Activated naive CD4-positive, alpha-beta T cell treated with anti-CD3 and anti-CD28 coated beads, Interleukin-2, amount 10 ng/mL, durations not matched to agents 7 days and 5 days (primary cell): ENCODE results near the gene RELA.
"Not testable (repeated sequence)": the region's sequence is repeated elsewhere in the genome, so short reads cannot be mapped to it uniquely, and the experiment has no call there.

Source experiments
- CTCF ChIA-PET: fragments of 350-600 bp; sonication (Branson Sonifier 250); formaldehyde crosslinking; loops from one replicate; lab custom pipeline; 2021; ENCODE audit warnings: antibody characterized with exemption; lab: Charles Lee
- DNase-seq: peaks from one replicate; pipeline ENCODE4 v3.0.0-alpha.2; 2020
- H3K27ac Mint-ChIP-seq: one replicate; pipeline ENCODE4 v1.8.0; 2021; ENCODE audit warnings: mild to moderate bottlenecking, moderate library complexity, mixed read lengths
- H3K27me3 Mint-ChIP-seq: one replicate; pipeline ENCODE4 v1.8.0; 2021; ENCODE audit warnings: mild to moderate bottlenecking, mixed read lengths
- H3K36me3 Mint-ChIP-seq: one replicate; pipeline ENCODE4 v1.8.0; 2021; ENCODE audit warnings: mixed read lengths
- H3K4me1 Mint-ChIP-seq: one replicate; pipeline ENCODE4 v1.8.0; 2021; ENCODE audit warnings: mixed read lengths
- H3K4me3 Mint-ChIP-seq: one replicate; pipeline ENCODE4 v1.8.0; 2021; ENCODE audit warnings: mild to moderate bottlenecking, moderate library complexity, mixed read lengths
- H3K9me3 Mint-ChIP-seq: one replicate; pipeline ENCODE4 v1.8.0; 2021; ENCODE audit warnings: mixed read lengths

RELA gene

GRCh38 chr11:65648997-65649493 is 13.7 kb downstream of the RELA start:
- no peaks in the 10 kb centered on the region for H3K27me3 Mint-ChIP-seq
- CTCF ChIA-PET, result no interaction called here
- peaks cover 44% of the 10 kb centered on the region for H3K4me1 Mint-ChIP-seq
- DNase-seq, result no peak
- no peak overlapping the region for H3K27ac Mint-ChIP-seq
- H3K36me3 Mint-ChIP-seq, result peaks cover 48% of the 10 kb centered on the region
- H3K4me3 Mint-ChIP-seq, result no peak overlapping the region
- no peaks in the 10 kb centered on the region for H3K9me3 Mint-ChIP-seq

DNA sequence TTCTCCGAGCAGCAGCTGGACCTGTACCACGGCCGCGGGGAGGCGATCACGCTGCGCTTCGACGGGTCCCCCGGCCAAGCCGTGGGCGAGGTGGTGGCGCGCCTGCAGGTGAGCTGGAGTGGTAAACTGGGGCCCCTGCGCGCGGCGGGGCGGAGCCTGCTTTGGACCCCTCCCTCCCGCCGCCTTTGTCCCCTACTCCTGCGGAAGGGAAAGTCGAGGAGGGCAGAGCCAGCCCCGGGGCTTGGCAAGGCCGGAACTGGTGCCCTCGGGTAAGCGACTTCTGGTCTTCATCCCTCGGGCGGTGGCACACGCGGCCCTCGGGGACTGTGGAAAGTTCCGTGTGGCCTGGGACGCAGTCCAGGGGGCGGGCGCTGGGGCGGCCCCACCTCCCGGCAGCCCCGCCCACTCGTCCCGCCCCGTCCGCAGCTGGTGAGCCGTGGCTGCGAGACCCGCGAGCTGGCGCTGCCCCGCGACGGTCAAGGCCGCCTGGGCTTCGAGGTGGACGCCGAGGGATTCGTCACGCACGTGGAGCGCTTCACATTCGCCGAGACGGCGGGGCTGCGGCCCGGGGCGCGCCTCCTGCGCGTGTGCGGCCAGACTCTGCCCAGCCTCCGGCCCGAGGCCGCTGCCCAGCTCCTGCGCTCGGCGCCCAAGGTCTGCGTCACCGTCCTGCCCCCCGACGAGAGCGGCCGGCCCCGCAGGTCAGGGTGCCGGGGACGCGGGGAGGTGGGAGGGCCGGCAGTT is 15.6 kb downstream of the RELA start:
- peaks cover 38% of the 10 kb centered on the region for H3K4me1 Mint-ChIP-seq
- peaks cover 57% of the 10 kb centered on the region for H3K36me3 Mint-ChIP-seq
- H3K27me3 Mint-ChIP-seq, result no peaks in the 10 kb centered on the region
- H3K4me3 Mint-ChIP-seq, result no peak overlapping the region
- DNase-seq, result no peak
- CTCF ChIA-PET, result no interaction called here
- no peaks in the 10 kb centered on the region for H3K9me3 Mint-ChIP-seq
- no peak overlapping the region for H3K27ac Mint-ChIP-seq

- CTCF ChIA-PET, result no interaction called here
- H3K36me3 Mint-ChIP-seq, result peaks cover 55% of the 10 kb centered on the region
- peaks cover 38% of the 10 kb centered on the region for H3K4me1 Mint-ChIP-seq
Measured at GRCh38 chr11:65646288-65646957, 16.3 kb downstream of the RELA start.

DNA sequence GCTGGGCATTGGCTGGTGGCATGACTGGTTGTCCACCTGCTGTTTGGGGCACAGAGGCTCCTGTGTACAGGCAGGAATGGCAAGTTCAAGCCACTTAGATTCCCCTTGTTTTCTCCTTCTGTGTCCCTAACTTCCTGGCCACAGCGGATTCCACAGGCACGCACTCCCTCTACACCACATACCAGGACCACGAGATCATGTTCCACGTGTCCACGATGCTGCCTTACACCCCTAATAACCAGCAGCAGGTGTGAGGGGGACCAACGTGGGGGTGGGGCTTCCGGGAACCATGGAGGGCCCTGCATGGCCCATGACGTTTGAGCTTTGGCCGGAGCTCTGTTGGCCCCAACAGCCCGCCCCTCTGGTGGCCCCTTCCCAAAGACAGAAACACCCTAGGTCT is 17.0 kb downstream of the RELA start:
- no peak for DNase-seq
- H3K36me3 Mint-ChIP-seq, result peaks cover 54% of the 10 kb centered on the region
- CTCF ChIA-PET, result no interaction called here
- no peaks in the 10 kb centered on the region for H3K9me3 Mint-ChIP-seq
- H3K4me1 Mint-ChIP-seq, result peaks cover 36% of the 10 kb centered on the region
- H3K4me3 Mint-ChIP-seq, result no peak overlapping the region
- no peak overlapping the region for H3K27ac Mint-ChIP-seq
- no peaks in the 10 kb centered on the region for H3K27me3 Mint-ChIP-seq

More at GRCh38 chr11:65646288-65646957, 16.3 kb downstream of the RELA start:
- no peak for DNase-seq
- no peak overlapping the region for H3K27ac Mint-ChIP-seq
- no peak overlapping the region for H3K4me3 Mint-ChIP-seq
- H3K27me3 Mint-ChIP-seq, result no peaks in the 10 kb centered on the region
- H3K9me3 Mint-ChIP-seq, result no peaks in the 10 kb centered on the region

DNA sequence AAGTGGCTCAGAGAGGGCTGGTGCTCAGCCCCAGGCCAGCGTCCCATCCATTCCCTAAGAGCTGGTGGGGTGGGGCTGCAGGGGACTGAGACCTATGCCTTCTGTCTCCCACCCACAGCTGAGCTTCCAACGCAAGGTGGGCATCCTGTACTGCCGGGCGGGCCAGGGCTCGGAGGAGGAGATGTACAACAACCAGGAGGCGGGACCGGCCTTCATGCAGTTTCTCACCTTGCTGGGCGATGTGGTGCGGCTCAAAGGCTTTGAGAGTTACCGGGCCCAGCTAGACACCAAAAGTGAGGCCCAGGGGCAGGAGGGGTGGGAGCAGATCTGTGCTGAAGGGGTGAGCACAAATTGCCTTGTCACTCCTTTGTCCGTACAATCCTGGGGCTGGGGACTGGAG is 17.9 kb downstream of the RELA start:
- Mint-ChIP-seq H3K4me3 (no peak overlapping the region), H3K9me3 (no peaks in the 10 kb centered on the region), H3K36me3 (peaks cover 54% of the 10 kb centered on the region), H3K27ac (no peak overlapping the region), H3K27me3 (no peaks in the 10 kb centered on the region), H3K4me1 (peaks cover 40% of the 10 kb centered on the region)
- no peak for DNase-seq
- CTCF ChIA-PET, result interaction anchor here (1.0 kb wide), 1 partner anchor 18 kb away, joined by 3 read pairs; the partner anchor contains the start of gene RELA

- H3K27me3 Mint-ChIP-seq, result no peaks in the 10 kb centered on the region
- H3K4me1 Mint-ChIP-seq, result peaks cover 48% of the 10 kb centered on the region
- no peaks in the 10 kb centered on the region for H3K9me3 Mint-ChIP-seq
- no peak overlapping the region for H3K4me3 Mint-ChIP-seq
- H3K27ac Mint-ChIP-seq, result peak overlapping the region; percentile 30
- peak; percentile 51 for DNase-seq
- CTCF ChIA-PET, result interaction anchor here (1.0 kb wide), 1 partner anchor 19 kb away, joined by 3 read pairs; the partner anchor contains the start of gene RELA
- peaks cover 53% of the 10 kb centered on the region for H3K36me3 Mint-ChIP-seq
Measured at GRCh38 chr11:65643971-65644370, 18.7 kb downstream of the RELA start.

DNA sequence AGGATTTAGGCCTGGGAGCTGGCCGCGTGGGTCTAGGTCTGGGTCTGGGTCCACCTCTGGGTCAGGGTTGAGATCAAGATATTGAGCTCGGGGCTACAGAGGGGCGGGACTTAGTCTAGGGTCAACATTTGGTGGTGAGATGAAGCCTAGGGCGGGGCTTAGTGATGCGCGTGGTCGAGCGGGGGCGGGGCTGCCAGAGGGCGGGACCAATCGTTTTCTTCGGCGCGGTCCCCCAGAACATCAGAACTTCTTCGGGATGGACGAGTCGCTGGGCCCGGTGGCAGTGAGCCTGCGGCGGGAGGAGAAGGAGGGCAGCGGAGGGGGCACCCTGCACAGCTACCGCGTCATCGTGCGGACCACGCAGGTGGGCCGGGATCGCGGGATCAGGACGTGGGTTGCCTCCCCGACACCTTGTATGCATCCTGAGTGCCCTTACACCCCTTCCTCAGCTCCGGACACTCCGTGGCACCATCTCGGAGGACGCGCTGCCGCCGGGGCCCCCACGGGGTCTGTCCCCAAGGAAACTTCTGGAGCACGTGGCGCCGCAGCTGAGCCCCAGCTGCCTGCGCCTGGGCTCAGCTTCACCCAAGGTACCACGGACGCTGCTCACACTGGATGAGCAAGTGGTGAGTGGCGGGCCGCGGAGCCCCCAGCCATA is 20.6 kb downstream of the RELA start:
- peaks cover 61% of the 10 kb centered on the region for H3K4me1 Mint-ChIP-seq
- DNase-seq, result peak; percentile 53
- CTCF ChIA-PET, result interaction anchor here (1.0 to 1.9 kb wide), 2 partner anchors 12 to 16 kb away, joined by 3 to 6 read pairs; no protein-coding TSS in a partner anchor
- H3K4me3 Mint-ChIP-seq, result peak overlapping the region; percentile 88
- no peaks in the 10 kb centered on the region for H3K27me3 Mint-ChIP-seq
- no peaks in the 10 kb centered on the region for H3K9me3 Mint-ChIP-seq
- peak overlapping the region; percentile 83 for H3K27ac Mint-ChIP-seq
- peaks cover 49% of the 10 kb centered on the region for H3K36me3 Mint-ChIP-seq

GRCh38 chr11:65641297-65642013 is 21.3 kb downstream of the RELA start:
- DNase-seq, result no peak
- CTCF ChIA-PET, result interaction anchor here (1.9 to 4.2 kb wide), 2 partner anchors 15 to 16 kb away, joined by 6 to 21 read pairs; no protein-coding TSS in a partner anchor
- no peaks in the 10 kb centered on the region for H3K27me3 Mint-ChIP-seq
- H3K27ac Mint-ChIP-seq, result peak overlapping the region; percentile 83
- H3K4me1 Mint-ChIP-seq, result peaks cover 65% of the 10 kb centered on the region
- H3K4me3 Mint-ChIP-seq, result peak overlapping the region; percentile 88
- peaks cover 54% of the 10 kb centered on the region for H3K36me3 Mint-ChIP-seq
- H3K9me3 Mint-ChIP-seq, result no peaks in the 10 kb centered on the region

DNA sequence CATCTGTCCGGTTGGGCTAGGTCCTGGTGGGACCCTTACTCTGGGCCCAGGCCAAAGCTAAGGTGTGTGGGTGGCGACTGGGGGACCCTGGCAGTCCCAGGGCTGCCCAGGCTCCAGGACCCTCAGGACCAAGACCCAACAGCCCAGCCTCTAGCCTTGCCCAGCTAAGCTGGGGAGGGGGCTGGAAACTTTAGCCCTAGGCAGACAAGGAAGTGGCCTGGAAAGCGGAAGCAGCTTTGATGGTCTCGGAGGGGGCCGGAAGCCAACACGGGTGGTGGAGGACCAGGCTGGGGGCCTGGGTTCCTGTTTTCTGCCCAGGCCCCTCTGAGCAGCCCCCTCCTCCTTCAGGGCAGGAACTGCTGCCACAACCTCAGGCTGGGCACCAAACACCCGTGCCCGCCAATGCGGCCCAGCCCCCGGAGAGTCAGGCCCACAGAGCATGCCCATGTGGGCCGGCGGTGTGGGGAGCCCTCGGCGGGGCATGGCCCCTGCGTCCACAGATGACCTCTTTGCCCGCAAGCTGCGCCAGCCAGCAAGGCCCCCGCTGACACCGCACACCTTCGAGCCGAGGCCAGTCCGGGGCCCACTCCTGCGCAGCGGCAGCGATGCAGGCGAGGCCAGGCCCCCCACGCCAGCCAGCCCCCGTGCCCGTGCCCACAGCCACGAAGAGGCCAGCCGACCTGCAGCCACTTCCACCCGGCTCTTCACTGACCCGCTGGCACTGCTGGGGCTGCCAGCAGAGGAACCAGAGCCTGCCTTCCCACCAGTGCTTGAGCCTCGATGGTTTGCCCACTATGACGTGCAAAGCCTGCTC is 22.0 kb downstream of the RELA start:
- H3K4me1 Mint-ChIP-seq, result peaks cover 64% of the 10 kb centered on the region
- CTCF ChIA-PET, result interaction anchor here (0.9 to 4.2 kb wide), 4 partner anchors 15 to 139 kb away, joined by 3 to 21 read pairs (median 4); no protein-coding TSS in a partner anchor

DNA sequence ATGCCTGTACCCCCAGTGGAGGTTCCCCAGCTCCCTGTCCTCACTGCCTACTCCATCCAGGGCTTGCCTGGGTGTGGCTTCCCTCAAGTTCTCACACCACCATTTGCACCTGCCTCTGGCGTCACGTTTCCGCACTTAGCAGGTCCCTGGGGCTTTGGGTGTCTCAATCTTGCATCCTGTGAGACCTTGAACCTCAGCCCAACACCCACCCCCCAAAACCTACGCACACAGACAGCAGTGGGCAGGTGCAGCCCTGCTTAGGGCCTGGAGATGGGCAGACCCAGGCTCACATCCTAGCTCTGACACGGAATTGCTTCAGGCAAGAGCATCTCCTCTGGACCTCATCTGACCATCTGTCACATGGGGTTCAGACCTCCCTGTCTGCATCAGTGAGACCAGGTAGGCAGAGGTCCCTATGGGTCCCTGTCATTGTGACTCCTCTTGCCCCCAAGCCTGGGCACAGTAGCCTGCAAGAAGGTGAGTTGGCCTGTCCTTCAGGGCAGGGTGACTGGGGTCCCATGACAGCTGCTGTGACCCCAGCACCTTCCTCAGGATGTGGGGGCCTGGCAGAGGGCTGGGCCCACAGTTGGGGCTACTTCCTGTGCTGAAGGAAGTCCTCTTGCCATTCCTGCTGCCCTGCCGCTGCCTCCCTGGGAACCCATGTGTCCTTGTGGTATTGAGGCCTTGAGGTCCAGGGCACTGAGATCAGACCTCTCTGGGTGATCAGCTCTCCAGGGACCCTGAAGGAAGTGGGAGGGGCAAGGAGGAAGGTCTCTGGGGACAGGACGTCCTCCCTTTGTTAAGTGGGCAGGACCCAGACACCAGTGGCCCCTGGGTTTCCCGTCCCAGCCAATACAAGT is 22.9 kb downstream of the RELA start:
- CTCF ChIA-PET, result interaction anchor here (0.9 to 4.2 kb wide), 5 partner anchors 14 to 140 kb away, joined by 3 to 21 read pairs (median 3); no protein-coding TSS in a partner anchor
- Mint-ChIP-seq H3K4me1 (peaks cover 64% of the 10 kb centered on the region), H3K9me3 (no peaks in the 10 kb centered on the region), H3K27me3 (no peaks in the 10 kb centered on the region), H3K27ac (peak overlapping the region; percentile 94), H3K4me3 (peak overlapping the region; percentile 88), H3K36me3 (peaks cover 54% of the 10 kb centered on the region)
- peak; percentile 86 for DNase-seq

More for the DNA sequence above, 22.0 kb downstream of the RELA start:
- H3K27ac Mint-ChIP-seq, result peak overlapping the region; percentile 94
- peak; percentile 70 for DNase-seq
- peaks cover 54% of the 10 kb centered on the region for H3K36me3 Mint-ChIP-seq
- peak overlapping the region; percentile 88 for H3K4me3 Mint-ChIP-seq
- H3K9me3 Mint-ChIP-seq, result no peaks in the 10 kb centered on the region
- no peaks in the 10 kb centered on the region for H3K27me3 Mint-ChIP-seq

GRCh38 chr11:65639228-65639597 is 23.5 kb downstream of the RELA start:
- CTCF ChIA-PET, result interaction anchor here (1.2 to 4.2 kb wide), 5 partner anchors 13 to 28 kb away, joined by 3 to 21 read pairs (median 4); no protein-coding TSS in a partner anchor
- Mint-ChIP-seq H3K4me3 (peak overlapping the region; percentile 88), H3K36me3 (peaks cover 51% of the 10 kb centered on the region), H3K27ac (peak overlapping the region; percentile 94), H3K4me1 (peaks cover 67% of the 10 kb centered on the region)
- not testable (repeated sequence) for H3K27me3 Mint-ChIP-seq, DNase-seq, H3K9me3 Mint-ChIP-seq
